PC-3 (cell line): ENCODE results near the gene SERPINB13. TPM values are rescaled to one million over a fixed set of nuclear protein-coding genes. Genes with fewer than 3 reads are reported as not detected.
A peak's percentile ranks its signal among the peaks of the same experiment; 100 is the strongest.

Source experiments
- ATAC-seq: fragments of 200-7000 bp; cut with Tn5 transposase; 2 replicates; pipeline ENCODE4 v1.9.1; 2020; ENCODE audit warnings: mild to moderate bottlenecking, moderate library complexity
- BruUV-seq: library from RNA; stranded (reverse); fragments of 400-500 nt; replicated peaks from 2 replicates; lab custom pipeline; 2021; lab: Mats Ljungman, UMichigan
- CTCF ChIA-PET: fragments of 300-600 bp; sonication (Branson Sonifier 250); formaldehyde crosslinking; loops from one replicate; lab custom pipeline; 2022; ENCODE audit warnings: antibody characterized with exemption; lab: Charles Lee
- POLR2A ChIA-PET: fragments of 300-600 bp; sonication (Branson Sonifier 250); formaldehyde crosslinking; loops from one replicate; lab custom pipeline; 2022; ENCODE audit warnings: antibody characterized with exemption; ENCODE audit not compliant: unreplicated experiment; lab: Charles Lee
- DNase-seq: peaks from one replicate; pipeline ENCODE4 v3.0.0-alpha.2; 2015
- H2AFZ ChIP-seq: fragments of 300-600 bp; sonication (generic); 2 replicates; pipeline ENCODE4 v1.6.0; 2016; ENCODE audit warnings: antibody characterized with exemption, low read length
- H3F3A ChIP-seq: fragments of 300-600 bp; sonication (generic); one replicate; pipeline ENCODE4 v1.6.0; 2017; ENCODE audit warnings: antibody characterized with exemption, low read length, control low read depth, mild to moderate bottlenecking; ENCODE audit not compliant: unreplicated experiment
- H3K27ac ChIP-seq: fragments of 300-600 bp; sonication (generic); 2 replicates; pipeline ENCODE4 v1.5.1; 2016; ENCODE audit warnings: mild to moderate bottlenecking, low read length
- H3K27me3 ChIP-seq: fragments of 300-600 bp; sonication (generic); 2 replicates; pipeline ENCODE4 v1.6.1; 2016; ENCODE audit warnings: low read length, mixed read lengths
- H3K36me3 ChIP-seq: fragments of 300-600 bp; sonication (generic); 2 replicates; pipeline ENCODE4 v1.6.1; 2016; ENCODE audit warnings: low read depth, mixed run types, low read length, mixed read lengths
- H3K4me1 ChIP-seq: fragments of 300-600 bp; sonication (generic); 2 replicates; pipeline ENCODE4 v1.5.1; 2016; ENCODE audit warnings: low read length; ENCODE audit not compliant: insufficient read depth
- H3K4me2 ChIP-seq: fragments of 300-600 bp; sonication (generic); 2 replicates; pipeline ENCODE4 v1.6.0; 2016; ENCODE audit warnings: low read length
- H3K4me3 ChIP-seq: fragments of 300-600 bp; sonication (generic); 2 replicates; pipeline ENCODE4 v1.5.1; 2016; ENCODE audit warnings: mild to moderate bottlenecking, low read length, mixed read lengths
- H3K79me2 ChIP-seq: fragments of 300-600 bp; sonication (generic); 2 replicates; pipeline ENCODE4 v1.6.1; 2017; ENCODE audit warnings: low read length, mixed read lengths
- H3K9ac ChIP-seq: fragments of 300-600 bp; sonication (generic); 2 replicates; pipeline ENCODE4 v1.6.0; 2016; ENCODE audit warnings: mild to moderate bottlenecking, low read length
- H3K9me2 ChIP-seq: fragments of 300-600 bp; sonication (generic); replicated peaks from 2 replicates; pipeline ENCODE4 v1.6.1; 2016; ENCODE audit warnings: mixed run types, low read length, mixed read lengths
- H3K9me3 ChIP-seq: fragments of 300-600 bp; sonication (generic); 2 replicates; pipeline ENCODE4 v1.6.1; 2016; ENCODE audit warnings: low read length, mixed read lengths
- H4K20me1 ChIP-seq: fragments of 300-600 bp; sonication (generic); 2 replicates; pipeline ENCODE4 v1.6.1; 2016; ENCODE audit warnings: low read length, mixed read lengths
- EZH2 ChIP-seq: fragments of 300-600 bp; sonication (generic); IDR thresholded peaks from one replicate; pipeline ENCODE4 v1.6.1; 2017; ENCODE audit warnings: antibody characterized with exemption, mild to moderate bottlenecking, low read length; ENCODE audit not compliant: unreplicated experiment
- EZH2phosphoT487 ChIP-seq: fragments of 300-600 bp; sonication (generic); IDR thresholded peaks from 2 replicates; pipeline ENCODE4 v1.6.1; 2018; ENCODE audit warnings: mild to moderate bottlenecking, antibody characterized with exemption, low read length, borderline replicate concordance
- intact Hi-C: fragments of 100-400 bp; cut with micrococcal nuclease; formaldehyde crosslinking; loops from 2 replicates; pipeline ENCODE4 v1.9.0; 2023
- total RNA-seq: library from RNA; depleted of rRNA; stranded (reverse); fragments of >200 nt; gene quantifications from 2 replicates; pipeline ENCODE4 v1.2.3, GENCODE V29; 2014
- TF ChIP-seq, protein P1 (sequence below): fragments of 300-600 bp; sonication (generic); conservative IDR thresholded peaks from 2 replicates; pipeline ENCODE4 v1.5.1; 2017; ENCODE audit warnings: antibody characterized with exemption, low read depth, mild to moderate bottlenecking, low read length

SERPINB13 gene
- total RNA-seq, 1 experiment from 2014 or later = not detected

DNA sequence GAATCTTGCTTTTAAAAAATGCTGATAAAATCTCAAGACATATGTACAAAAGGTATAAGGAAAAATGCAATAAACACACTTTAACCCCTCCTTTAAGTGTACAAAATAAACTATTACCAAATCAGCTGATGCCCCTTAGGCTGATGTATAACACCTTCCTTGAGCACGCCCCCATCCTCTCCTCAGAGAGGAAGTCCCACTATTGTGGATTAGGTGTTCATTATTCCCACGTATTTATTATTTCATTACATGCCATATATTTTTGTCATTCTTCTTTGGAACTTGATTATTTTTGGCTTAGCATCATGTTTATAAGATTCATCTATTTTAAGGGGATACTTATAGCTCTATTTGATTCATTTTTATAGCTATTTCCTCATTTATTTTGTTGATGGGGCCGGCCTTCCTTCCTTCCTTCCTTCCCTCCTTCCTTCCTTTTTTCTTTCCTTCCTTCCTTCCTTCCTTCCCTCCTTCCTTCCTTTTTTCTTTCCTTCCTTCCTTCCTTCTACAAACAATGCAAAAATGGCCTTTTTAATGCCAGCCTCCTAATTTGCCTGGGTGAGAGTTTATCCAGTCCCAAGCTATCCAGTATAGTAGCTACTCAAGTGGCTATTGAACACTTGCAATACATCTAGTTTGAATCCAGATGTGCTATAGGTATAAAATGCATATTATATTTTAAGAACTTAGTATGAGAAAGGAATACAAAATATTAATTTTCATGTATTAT, 4.0 kb downstream of the SERPINB13 start:
- H2AFZ ChIP-seq = no peak overlapping the region
- H4K20me1 ChIP-seq = no peaks in the 10 kb centered on the region
- H3K79me2 ChIP-seq = no peaks in the 10 kb centered on the region
- H3K27me3 ChIP-seq = no peaks in the 10 kb centered on the region
- no peaks in the 10 kb centered on the region for H3K9me2 ChIP-seq
- ChIA-PET CTCF (no interaction called here), POLR2A (no interaction called here)
- H3F3A ChIP-seq = no peaks in the 10 kb centered on the region
- intact Hi-C loops = no loop called here
- no peak overlapping the region for H3K27ac ChIP-seq
- peaks cover 14% of the 10 kb centered on the region for H3K4me1 ChIP-seq
- H3K4me2 ChIP-seq = no peak overlapping the region
- H3K9ac ChIP-seq = no peak overlapping the region
- TF ChIP-seq EZH2phosphoT487 (no peak), EZH2 (no peak)
- TF ChIP-seq, protein P1, sequence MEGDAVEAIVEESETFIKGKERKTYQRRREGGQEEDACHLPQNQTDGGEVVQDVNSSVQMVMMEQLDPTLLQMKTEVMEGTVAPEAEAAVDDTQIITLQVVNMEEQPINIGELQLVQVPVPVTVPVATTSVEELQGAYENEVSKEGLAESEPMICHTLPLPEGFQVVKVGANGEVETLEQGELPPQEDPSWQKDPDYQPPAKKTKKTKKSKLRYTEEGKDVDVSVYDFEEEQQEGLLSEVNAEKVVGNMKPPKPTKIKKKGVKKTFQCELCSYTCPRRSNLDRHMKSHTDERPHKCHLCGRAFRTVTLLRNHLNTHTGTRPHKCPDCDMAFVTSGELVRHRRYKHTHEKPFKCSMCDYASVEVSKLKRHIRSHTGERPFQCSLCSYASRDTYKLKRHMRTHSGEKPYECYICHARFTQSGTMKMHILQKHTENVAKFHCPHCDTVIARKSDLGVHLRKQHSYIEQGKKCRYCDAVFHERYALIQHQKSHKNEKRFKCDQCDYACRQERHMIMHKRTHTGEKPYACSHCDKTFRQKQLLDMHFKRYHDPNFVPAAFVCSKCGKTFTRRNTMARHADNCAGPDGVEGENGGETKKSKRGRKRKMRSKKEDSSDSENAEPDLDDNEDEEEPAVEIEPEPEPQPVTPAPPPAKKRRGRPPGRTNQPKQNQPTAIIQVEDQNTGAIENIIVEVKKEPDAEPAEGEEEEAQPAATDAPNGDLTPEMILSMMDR = no peak
- ATAC-seq (no peak), DNase-seq (no peak)
- BruUV-seq = no TSS peak
- no peaks in the 10 kb centered on the region for H3K36me3 ChIP-seq
- H3K4me3 ChIP-seq = no peak overlapping the region
- H3K9me3 ChIP-seq = no peaks in the 10 kb centered on the region

DNA sequence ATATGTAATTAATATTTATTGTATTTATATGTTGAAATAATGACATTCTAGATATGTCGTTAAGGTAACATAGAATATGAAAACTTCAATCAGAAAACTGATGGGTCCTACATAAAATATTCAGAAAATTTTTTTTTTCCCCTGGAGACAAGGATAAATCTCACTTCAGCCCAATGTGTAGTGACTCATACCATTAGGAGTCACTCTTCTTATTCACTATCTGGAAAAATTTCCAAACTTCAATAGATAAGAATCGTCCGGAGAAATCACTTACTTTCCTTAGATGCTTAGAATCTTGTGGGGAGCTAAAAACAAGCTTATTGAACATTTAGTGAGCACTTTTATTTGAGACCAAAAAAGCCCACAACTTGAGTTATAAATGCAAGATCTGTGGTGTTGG, 4.6 kb downstream of the SERPINB13 start:
- Histone ChIP-seq H3K36me3 (no peaks in the 10 kb centered on the region), H2AFZ (no peak overlapping the region), H4K20me1 (no peaks in the 10 kb centered on the region), H3K9me2 (no peaks in the 10 kb centered on the region), H3K4me2 (peak overlapping the region; percentile 37), H3F3A (no peaks in the 10 kb centered on the region), H3K27ac (peak overlapping the region; percentile 50), H3K9ac (no peak overlapping the region), H3K9me3 (no peaks in the 10 kb centered on the region), H3K4me1 (peaks cover 14% of the 10 kb centered on the region), H3K4me3 (no peak overlapping the region), H3K79me2 (no peaks in the 10 kb centered on the region), H3K27me3 (no peaks in the 10 kb centered on the region)
- no peak for TF ChIP-seq EZH2
- TF ChIP-seq, protein P1 = no peak
- peak; percentile 59 for ATAC-seq
- BruUV-seq = no TSS peak
- intact Hi-C loops = no loop called here
- ChIA-PET POLR2A (no interaction called here), CTCF (no interaction called here)
- peak; percentile 31 for DNase-seq

DNA sequence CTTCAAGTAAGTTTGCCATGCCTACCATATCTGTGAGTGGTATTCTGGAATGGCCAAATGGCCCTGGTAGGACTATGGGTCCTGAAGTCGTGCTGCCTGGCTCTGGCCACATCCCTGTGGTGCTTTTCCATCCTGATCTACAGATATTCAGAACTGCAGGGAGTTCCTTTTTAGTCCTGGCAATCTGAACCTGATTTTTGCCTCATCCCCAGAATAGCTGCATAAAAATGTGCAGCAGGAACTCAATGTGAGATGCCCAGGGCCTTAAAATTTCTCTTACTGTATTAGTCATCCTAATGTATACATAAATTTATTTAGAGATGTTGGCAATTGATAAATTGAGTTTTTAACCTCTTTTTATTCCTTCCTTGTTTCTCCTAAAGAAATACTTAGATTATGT, 5.3 kb downstream of the SERPINB13 start:
- H3K27me3 ChIP-seq = no peaks in the 10 kb centered on the region
- H3K9me2 ChIP-seq = no peaks in the 10 kb centered on the region
- ChIA-PET CTCF (no interaction called here), POLR2A (no interaction called here)
- H3F3A ChIP-seq = no peaks in the 10 kb centered on the region
- H3K36me3 ChIP-seq = no peaks in the 10 kb centered on the region
- TF ChIP-seq EZH2 = no peak
- TF ChIP-seq, protein P1 = no peak
- TF ChIP-seq EZH2phosphoT487 = no peak
- H3K79me2 ChIP-seq = no peaks in the 10 kb centered on the region
- H3K9ac ChIP-seq = no peak overlapping the region
- H3K4me2 ChIP-seq = peak overlapping the region; percentile 37
- ATAC-seq (peak; percentile 88), DNase-seq (peak; percentile 56)
- H2AFZ ChIP-seq = no peak overlapping the region
- intact Hi-C loops = no loop called here
- no TSS peak for BruUV-seq
- H3K9me3 ChIP-seq = no peaks in the 10 kb centered on the region
- H3K27ac ChIP-seq = peak overlapping the region; percentile 50
- no peaks in the 10 kb centered on the region for H4K20me1 ChIP-seq
- H3K4me1 ChIP-seq = peaks cover 14% of the 10 kb centered on the region
- H3K4me3 ChIP-seq = no peak overlapping the region
